Neural cell (in vitro differentiated cells): ENCODE data around the gene AFF3.

Experiments
- EP300 ChIP-seq: fragments of 450-650 bp; conservative IDR thresholded peaks from 2 replicates; pipeline ENCODE4 v1.6.1; 2014; ENCODE audit warnings: antibody characterized with exemption, mild to moderate bottlenecking, moderate library complexity; ENCODE audit not compliant: poor library complexity, severe bottlenecking
- EZH2 ChIP-seq: fragments of 200-600, 300-800 bp; shearing (Covaris generic), sonication (generic); IDR thresholded peaks from 2 replicates; pipeline ENCODE4 v1.6.1; 2014; ENCODE audit warnings: antibody characterized with exemption, low read length, borderline replicate concordance, mild to moderate bottlenecking; ENCODE audit not compliant: insufficient read depth, poor library complexity, severe bottlenecking
- REST ChIP-seq: IDR thresholded peaks from 2 replicates; pipeline ENCODE4 v1.6.1; 2012; ENCODE audit warnings: borderline replicate concordance
- TF ChIP-seq, protein P1 (sequence below): fragments of 450-650 bp; IDR thresholded peaks from 2 replicates; pipeline ENCODE4 v1.5.1; 2014; ENCODE audit warnings: antibody characterized with exemption, mild to moderate bottlenecking, moderate library complexity; ENCODE audit not compliant: poor library complexity, severe bottlenecking

DNA sequence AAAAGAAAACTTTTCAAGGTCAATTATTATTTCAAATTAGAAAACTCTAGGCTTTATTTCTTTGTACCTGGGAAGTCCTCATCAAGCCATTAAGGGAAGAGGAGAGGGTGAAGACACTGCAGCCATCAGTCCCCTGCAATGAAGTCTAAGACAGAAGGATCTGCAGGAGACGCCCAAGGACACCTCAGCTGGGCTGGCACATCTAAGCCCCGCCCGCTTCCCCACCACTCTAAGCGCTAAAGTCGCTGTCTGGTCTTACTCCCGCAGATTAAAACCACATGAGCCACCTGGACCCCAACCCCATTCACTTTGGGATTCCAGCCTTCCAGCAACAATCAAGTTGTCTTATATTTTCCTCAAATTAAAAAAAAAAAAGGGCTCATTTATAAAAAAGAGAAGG, 104.4 kb downstream of the AFF3 start:
- TF ChIP-seq EZH2 (no peak), EP300 (no peak), REST (no peak)
- TF ChIP-seq, protein P1, sequence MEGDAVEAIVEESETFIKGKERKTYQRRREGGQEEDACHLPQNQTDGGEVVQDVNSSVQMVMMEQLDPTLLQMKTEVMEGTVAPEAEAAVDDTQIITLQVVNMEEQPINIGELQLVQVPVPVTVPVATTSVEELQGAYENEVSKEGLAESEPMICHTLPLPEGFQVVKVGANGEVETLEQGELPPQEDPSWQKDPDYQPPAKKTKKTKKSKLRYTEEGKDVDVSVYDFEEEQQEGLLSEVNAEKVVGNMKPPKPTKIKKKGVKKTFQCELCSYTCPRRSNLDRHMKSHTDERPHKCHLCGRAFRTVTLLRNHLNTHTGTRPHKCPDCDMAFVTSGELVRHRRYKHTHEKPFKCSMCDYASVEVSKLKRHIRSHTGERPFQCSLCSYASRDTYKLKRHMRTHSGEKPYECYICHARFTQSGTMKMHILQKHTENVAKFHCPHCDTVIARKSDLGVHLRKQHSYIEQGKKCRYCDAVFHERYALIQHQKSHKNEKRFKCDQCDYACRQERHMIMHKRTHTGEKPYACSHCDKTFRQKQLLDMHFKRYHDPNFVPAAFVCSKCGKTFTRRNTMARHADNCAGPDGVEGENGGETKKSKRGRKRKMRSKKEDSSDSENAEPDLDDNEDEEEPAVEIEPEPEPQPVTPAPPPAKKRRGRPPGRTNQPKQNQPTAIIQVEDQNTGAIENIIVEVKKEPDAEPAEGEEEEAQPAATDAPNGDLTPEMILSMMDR = no peak
